GM12892 (cell line): Measurements from ENCODE around the gene CLCNKA.

Source experiments
- POLR2A ChIP-seq: IDR thresholded peaks from 2 replicates; pipeline ENCODE4 v1.6.1; 2011; ENCODE audit warnings: low read depth, low read length, control low read depth
- POLR2AphosphoS5 ChIP-seq: IDR thresholded peaks from 2 replicates; pipeline ENCODE4 v1.6.1; 2011; ENCODE audit warnings: low read depth, low read length, control low read depth
- TAF1 ChIP-seq: IDR thresholded peaks from 2 replicates; pipeline ENCODE4 v1.6.1; 2011; ENCODE audit warnings: low read depth, mild to moderate bottlenecking, control low read depth, low read length, borderline replicate concordance

DNA sequence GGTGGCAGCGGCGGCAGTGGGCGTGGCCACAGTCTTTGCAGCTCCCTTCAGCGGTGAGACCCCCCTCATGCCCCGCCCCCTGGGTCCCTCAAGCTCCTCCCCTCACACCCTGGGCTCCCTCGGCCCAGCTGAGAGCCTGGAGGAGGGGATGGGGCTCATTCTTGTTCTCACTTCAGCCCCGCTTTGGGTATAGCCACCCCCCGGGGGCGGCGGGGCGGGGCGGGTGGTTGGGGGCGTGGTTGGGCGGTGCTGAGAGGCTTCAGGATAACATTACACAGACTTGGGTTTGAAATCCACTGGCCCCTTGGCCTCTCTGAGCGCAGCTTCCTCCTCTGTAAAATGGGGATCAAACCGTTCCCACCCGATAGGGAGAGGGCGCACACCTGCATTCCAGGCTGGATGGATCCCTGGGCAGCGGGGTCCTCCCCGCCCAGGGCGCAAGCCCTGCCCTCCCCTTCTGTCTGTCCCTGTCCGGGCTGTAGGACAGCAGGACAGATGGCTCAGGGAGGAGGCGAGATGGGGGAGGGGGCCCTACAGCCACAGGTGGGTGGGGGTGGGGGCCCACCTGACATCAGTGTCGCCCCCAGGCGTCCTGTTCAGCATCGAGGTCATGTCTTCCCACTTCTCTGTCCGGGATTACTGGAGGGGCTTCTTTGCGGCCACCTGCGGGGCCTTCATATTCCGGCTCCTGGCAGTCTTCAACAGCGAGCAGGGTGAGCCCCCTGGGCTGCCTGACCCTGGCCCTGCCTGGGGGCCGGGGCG is 5.1 kb downstream of the CLCNKA start:
- no peak for TF ChIP-seq POLR2AphosphoS5
- no peak for TF ChIP-seq POLR2A
- TF ChIP-seq TAF1: no peak
